ENCODE data around the gene ATAD3A.
A peak's percentile ranks its signal among the peaks of the same experiment; 100 is the strongest.

- TF ChIP-seq CREB1 (IDR thresholded peaks at IDR 0.05; ENCODE audit: low read depth) (no peak), ZBTB7A (IDR thresholded peaks at IDR 0.05; ENCODE audit: low read depth) (no peak), FOXM1 (IDR thresholded peaks at IDR 0.05; ENCODE audit: borderline replicate concordance, low read depth) (no peak), MAX (IDR thresholded peaks at IDR 0.05) (peak; percentile 13; the same call in 1 of the 2 replicates)
Measured at GRCh38 chr1:1462318-1462966, 49.5 kb upstream of the ATAD3A start.
